GM12873 (cell line): Measurements from ENCODE around the gene SLC39A11.

Source experiments
- CTCF ChIP-seq: IDR thresholded peaks from 2 replicates; pipeline ENCODE4 v1.5.1; 2012; ENCODE audit warnings: low read depth, mild to moderate bottlenecking, moderate library complexity, low read length, control low read depth; ENCODE audit not compliant: insufficient read depth; ENCODE audit errors: missing control alignments

The SLC39A11 gene

GRCh38 chr17:73088561-73088960, 3.9 kb downstream of the SLC39A11 start:
- TF ChIP-seq CTCF: no peak

- no peak for TF ChIP-seq CTCF
These were observed 9.1 kb downstream of the SLC39A11 start for GRCh38 chr17:73083432-73083831.

GRCh38 chr17:73074566-73074965, 17.9 kb downstream of the SLC39A11 start:
- TF ChIP-seq CTCF: no peak

- no peak for TF ChIP-seq CTCF
These were observed 20.1 kb downstream of the SLC39A11 start for GRCh38 chr17:73072219-73072962.

- TF ChIP-seq CTCF: no peak
These were observed 21.2 kb downstream of the SLC39A11 start for GRCh38 chr17:73071066-73071999.

- TF ChIP-seq CTCF: no peak
These were observed 22.6 kb downstream of the SLC39A11 start for GRCh38 chr17:73069841-73070240.

GRCh38 chr17:73069164-73069770, 23.2 kb downstream of the SLC39A11 start:
- no peak for TF ChIP-seq CTCF
